NCI-H1436 (cell line): ENCODE measurements around the gene AP2A2.

ENCODE experiments used
- DNase-seq: peaks from one replicate; lab custom pipeline; 2025; lab: John Stamatoyannopoulos, UW

AP2A2 gene

DNA sequence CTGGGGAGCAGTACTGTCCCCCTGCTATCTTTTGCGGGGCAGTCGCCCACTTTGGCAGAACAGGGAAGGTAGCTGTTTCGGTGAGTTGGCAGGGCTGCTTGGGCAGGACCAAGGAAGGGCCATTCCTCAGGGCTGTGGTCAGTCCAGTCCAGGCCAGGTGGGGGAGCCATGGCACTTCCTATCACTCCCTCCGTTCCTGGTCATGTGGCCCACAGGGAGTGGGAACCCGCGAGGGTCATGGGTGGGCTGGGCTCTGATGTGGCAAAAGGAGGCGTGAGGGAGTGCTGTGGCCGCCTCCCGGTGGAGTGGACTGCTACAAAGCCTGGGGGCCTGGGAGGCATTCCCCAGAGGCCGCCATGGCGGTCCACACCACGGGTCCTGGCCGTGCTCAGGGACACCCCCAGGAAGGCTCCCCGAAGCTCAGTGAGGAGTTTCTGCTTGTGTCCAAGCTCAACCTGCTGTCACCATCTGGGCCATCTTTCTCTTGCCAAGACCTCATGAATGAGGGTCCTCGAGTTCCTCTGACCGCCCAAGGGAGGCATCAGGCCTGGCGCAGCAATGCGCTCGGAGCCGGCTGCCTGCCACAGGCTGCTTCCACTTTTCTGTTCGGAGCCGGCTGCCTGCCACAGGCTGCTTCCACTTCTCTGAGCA, 27.0 kb upstream of the AP2A2 start:
- no peak for DNase-seq

DNA sequence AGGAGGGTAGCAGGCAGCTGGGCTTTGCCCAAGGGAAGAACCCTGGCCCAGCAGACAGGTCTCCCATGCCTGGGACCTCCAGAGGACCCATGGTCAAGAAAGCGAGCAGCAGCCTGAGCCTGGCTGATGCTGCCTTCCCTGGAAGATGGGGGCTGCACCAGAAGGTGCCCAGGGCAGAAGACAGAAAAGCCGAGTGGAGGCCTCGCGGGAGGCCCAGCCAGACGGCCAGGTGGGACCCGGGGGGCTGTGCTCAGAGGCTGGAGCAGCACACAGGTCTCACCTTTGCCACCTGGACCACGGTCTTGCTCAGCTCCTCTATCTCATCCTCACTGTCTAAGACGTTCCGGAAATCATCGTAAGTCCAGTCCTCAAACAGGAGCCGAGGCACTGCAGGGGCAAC, 25.9 kb upstream of the AP2A2 start:
- no peak for DNase-seq

GRCh38 chr11:900545-900944, 25.1 kb upstream of the AP2A2 start:
- DNase-seq, result no peak

DNA sequence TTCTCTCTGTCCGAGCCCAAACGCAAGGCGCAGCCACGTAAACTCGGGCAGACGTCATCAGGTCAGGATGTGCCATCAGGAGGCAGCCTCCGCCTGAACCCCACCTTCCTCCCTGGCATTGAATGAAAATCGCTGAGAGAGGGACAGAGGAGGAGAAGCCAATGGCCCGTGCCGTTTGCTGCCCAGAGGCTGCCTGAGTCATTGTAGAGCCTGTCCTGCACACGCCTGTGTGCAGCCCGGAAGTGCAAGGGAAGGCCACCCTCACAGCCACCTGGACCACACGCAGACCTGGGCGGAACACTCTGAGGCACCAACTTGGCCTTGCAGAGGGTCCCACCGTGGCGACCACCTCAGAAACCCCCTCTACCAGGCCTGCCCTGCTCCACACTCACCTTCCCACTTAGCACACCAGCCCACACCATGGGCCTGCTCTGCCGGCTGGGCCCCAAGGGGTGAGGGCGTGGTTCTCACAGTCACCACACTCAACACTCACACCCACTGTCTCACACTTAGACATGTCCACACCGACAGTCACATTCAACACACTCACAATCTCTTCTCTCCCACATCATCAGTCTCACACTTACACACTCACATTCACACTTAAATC, 24.1 kb upstream of the AP2A2 start:
- no peak for DNase-seq

GRCh38 chr11:904380-904779, 21.3 kb upstream of the AP2A2 start:
- no peak for DNase-seq

- no peak for DNase-seq
These were observed 19.7 kb upstream of the AP2A2 start for GRCh38 chr11:905952-906351.

DNA sequence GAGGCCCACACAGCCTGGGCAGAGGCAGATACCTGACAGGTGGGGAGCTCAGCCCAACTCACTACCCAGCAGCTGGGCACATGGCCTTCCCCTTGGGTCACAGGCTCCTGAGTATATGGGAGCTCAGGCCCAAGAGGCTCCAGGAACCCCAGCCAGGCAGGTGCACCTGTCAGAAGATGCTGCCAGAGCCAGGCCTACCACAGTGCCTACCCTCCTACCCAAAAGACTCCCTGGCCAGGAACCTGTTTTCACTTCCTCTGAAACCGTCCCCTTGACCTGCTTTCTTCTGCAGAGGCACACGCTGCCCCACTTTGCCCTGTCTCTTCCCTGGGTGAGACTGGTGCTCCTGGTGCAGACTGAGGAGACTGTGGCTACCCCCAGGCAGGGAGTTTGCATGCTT, 18.0 kb upstream of the AP2A2 start:
- no peak for DNase-seq

GRCh38 chr11:908273-908672, 17.4 kb upstream of the AP2A2 start:
- DNase-seq, result no peak

- no peak for DNase-seq
These were observed 16.3 kb upstream of the AP2A2 start for GRCh38 chr11:909406-909805.

- no peak for DNase-seq
These were observed 15.6 kb upstream of the AP2A2 start for GRCh38 chr11:910044-910588.

- peak; percentile 67 for DNase-seq
These were observed 15.1 kb upstream of the AP2A2 start, which contains the start of gene CHID1 for GRCh38 chr11:910589-911030. TSS of gene CHID1 (minus strand) at chr11:910810. CDS start at chr11:904816, 5,994 bp downstream.

GRCh38 chr11:911031-911889, 14.4 kb upstream of the AP2A2 start:
- no peak for DNase-seq

GRCh38 chr11:911890-912219, 13.8 kb upstream of the AP2A2 start:
- DNase-seq, result no peak

GRCh38 chr11:912266-912665, 13.4 kb upstream of the AP2A2 start:
- no peak for DNase-seq

DNA sequence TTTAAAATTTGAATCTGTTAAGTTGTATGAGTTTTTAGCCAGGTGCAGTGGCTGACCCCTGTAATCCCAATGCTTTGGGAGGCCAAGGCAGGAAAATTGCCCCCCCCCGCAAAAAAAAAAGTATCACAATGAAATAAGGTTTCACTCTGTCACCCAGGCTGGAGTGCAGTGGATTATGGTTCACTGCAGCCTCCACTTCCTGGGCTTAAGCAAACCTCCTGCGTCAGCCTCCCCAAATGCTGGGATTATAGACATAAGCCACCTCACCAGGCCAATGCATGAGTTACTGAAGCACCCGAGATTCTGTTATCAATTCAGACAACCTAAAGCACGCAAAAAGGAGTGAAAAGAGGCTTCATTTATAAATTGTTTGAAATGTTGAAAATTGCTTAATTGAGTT, 12.6 kb upstream of the AP2A2 start:
- DNase-seq, result no peak

GRCh38 chr11:914204-914603, 11.5 kb upstream of the AP2A2 start:
- no peak for DNase-seq

DNA sequence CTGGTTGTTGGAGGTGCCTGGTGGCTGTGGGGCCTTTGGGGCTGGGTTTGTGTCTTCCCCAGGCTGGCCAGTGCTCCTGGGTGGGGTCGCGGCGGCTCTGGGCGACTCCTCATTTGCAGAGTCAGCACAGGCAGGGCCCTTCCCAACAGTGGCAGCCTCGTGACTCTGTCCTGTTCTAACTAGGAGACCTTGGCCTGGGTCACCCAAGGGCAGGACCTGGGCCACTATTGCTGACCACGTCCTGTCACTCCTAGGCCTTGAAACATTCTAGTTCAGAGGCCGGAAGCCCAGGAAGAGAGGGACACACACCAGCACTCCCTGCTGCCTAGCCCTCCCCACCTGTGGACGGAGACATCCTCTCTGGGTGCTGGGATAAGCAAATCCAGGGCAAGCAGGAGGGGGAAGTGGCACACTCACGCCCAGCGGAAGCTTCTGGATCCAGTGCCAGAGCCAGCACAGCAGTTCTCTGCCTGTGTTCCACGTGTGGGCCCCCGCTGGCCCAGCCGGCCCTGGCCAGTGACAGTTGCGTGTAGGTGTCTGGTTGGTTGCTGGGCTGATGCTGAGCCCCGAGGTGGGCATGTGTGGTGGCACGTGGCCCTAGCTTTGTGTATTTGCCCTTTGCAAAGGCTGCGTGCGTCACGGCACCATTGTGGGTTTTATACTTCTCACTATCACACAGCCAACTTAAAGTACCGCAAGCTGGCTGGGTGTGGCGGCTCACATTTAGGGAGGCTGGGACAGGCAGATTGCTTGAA, 10.7 kb upstream of the AP2A2 start:
- no peak for DNase-seq

GRCh38 chr11:917426-917825, 8.2 kb upstream of the AP2A2 start:
- no peak for DNase-seq

- no peak for DNase-seq
These were observed 3.6 kb upstream of the AP2A2 start for GRCh38 chr11:921921-922678.

GRCh38 chr11:923691-924405, 1.8 kb upstream of the AP2A2 start:
- DNase-seq, result no peak
